ENCODE measurements around the gene SLC9A9.

SLC9A9 gene

DNA sequence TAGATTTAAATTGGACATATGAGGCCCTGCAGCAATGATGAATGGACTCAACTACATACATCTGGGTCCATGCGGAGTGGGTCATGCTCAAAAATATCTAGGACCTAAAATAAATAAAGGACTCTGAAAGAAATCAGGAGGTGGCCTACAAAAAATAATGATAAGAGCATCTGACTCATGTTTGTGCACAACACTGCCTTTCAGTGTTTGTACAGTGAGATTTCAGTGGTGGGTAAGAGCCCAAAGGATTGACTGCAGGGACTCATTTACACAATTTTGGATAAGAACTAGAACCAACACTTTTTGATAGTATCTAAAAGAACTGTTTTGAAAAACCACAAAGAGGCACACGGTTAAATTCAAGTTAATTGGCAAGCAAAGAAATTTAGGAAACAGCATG lies 285.5 kb downstream of the SLC9A9 start:
- Histone ChIP-seq H3K4me1 (ENCODE audit: low read length) (peaks cover 14% of the 10 kb centered on the region), H3K4me3 (ENCODE audit: low read length) (no peak overlapping the region), H3K27me3 (ENCODE audit: low read depth, low read length) (no peaks in the 10 kb centered on the region), H3K27ac (ENCODE audit: low read length) (no peak overlapping the region), H3K79me2 (ENCODE audit: low read length) (no peaks in the 10 kb centered on the region), H3K4me2 (ENCODE audit: low read length) (no peak overlapping the region), H4K20me1 (ENCODE audit: insufficient read depth, low read length) (no peaks in the 10 kb centered on the region), H3K9ac (ENCODE audit: low read length) (no peak overlapping the region), H3K9me3 (ENCODE audit: insufficient read depth, low read length) (peaks cover 12% of the 10 kb centered on the region; the same call in 1 of the 2 replicates), H3K36me3 (replicated peaks; ENCODE audit: low read depth, low read length) (no peaks in the 10 kb centered on the region), H2AFZ (ENCODE audit: low read depth, low read length) (no peak overlapping the region)
- TF ChIP-seq EZH2phosphoT487 (IDR thresholded peaks at IDR 0.05; ENCODE audit: low read depth): no peak
- TF ChIP-seq, protein P1, sequence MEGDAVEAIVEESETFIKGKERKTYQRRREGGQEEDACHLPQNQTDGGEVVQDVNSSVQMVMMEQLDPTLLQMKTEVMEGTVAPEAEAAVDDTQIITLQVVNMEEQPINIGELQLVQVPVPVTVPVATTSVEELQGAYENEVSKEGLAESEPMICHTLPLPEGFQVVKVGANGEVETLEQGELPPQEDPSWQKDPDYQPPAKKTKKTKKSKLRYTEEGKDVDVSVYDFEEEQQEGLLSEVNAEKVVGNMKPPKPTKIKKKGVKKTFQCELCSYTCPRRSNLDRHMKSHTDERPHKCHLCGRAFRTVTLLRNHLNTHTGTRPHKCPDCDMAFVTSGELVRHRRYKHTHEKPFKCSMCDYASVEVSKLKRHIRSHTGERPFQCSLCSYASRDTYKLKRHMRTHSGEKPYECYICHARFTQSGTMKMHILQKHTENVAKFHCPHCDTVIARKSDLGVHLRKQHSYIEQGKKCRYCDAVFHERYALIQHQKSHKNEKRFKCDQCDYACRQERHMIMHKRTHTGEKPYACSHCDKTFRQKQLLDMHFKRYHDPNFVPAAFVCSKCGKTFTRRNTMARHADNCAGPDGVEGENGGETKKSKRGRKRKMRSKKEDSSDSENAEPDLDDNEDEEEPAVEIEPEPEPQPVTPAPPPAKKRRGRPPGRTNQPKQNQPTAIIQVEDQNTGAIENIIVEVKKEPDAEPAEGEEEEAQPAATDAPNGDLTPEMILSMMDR (IDR thresholded peaks at IDR 0.05; ENCODE audit: low read depth, low read length): no peak

DNA sequence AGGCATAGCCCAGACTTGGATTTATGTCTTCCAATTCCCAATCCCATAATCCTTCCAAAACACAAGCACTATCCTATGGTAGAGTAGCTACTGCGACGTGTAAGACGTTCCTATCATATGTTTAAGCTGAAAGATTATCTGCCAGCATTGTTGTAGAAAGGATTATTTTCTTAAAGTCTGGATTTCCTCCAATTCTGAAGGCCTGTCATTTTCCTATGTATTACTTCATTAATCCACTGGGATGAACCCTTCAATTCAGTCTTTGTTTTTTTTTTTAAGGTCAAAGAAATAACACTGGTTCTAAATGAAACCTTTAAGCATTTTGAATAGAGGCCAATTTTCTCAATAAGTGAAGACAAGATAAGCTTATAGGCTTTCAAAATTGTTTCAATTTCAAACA lies 289.0 kb downstream of the SLC9A9 start:
- Histone ChIP-seq H3K27me3 (ENCODE audit: low read depth, low read length) (no peaks in the 10 kb centered on the region), H3K4me2 (ENCODE audit: low read length) (no peak overlapping the region), H3K79me2 (ENCODE audit: low read length) (no peaks in the 10 kb centered on the region), H3K9ac (ENCODE audit: low read length) (no peak overlapping the region), H4K20me1 (ENCODE audit: insufficient read depth, low read length) (no peaks in the 10 kb centered on the region), H3K4me1 (ENCODE audit: low read length) (no peaks in the 10 kb centered on the region), H2AFZ (ENCODE audit: low read depth, low read length) (no peak overlapping the region), H3K36me3 (replicated peaks; ENCODE audit: low read depth, low read length) (no peaks in the 10 kb centered on the region), H3K9me3 (ENCODE audit: insufficient read depth, low read length) (peaks cover 12% of the 10 kb centered on the region; the same call in 1 of the 2 replicates), H3K27ac (ENCODE audit: low read length) (no peak overlapping the region), H3K4me3 (ENCODE audit: low read length) (no peak overlapping the region)
- no peak for TF ChIP-seq EZH2phosphoT487 (IDR thresholded peaks at IDR 0.05; ENCODE audit: low read depth)
- TF ChIP-seq, protein P1 (IDR thresholded peaks at IDR 0.05; ENCODE audit: low read depth, low read length): no peak

DNA sequence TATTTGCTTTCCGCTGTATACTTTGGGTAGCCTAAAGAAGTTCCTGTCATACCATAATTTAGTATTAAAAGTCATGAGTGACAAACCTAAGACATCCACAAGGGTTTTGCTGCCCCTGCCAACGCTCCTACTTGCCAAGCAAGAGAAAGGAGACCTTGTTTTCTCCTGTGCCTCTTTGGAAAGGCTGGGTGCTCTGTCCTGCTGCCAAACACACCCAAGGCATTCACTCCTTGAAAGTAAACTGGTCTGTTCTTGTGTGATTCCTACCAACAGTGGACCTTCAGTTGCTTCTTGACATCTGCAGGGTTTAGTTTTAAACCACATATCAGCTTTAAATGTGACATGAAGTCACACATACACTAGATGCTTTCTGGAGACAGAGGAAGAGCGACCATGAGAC lies 295.4 kb downstream of the SLC9A9 start:
- no peak overlapping the region for H2AFZ ChIP-seq (ENCODE audit: low read depth, low read length)
- peaks cover 9% of the 10 kb centered on the region for H3K36me3 ChIP-seq (replicated peaks; ENCODE audit: low read depth, low read length)
- no peaks in the 10 kb centered on the region for H4K20me1 ChIP-seq (ENCODE audit: insufficient read depth, low read length)
- peaks cover 10% of the 10 kb centered on the region for H3K4me1 ChIP-seq (ENCODE audit: low read length)
- H3K27me3 ChIP-seq (ENCODE audit: low read depth, low read length): no peaks in the 10 kb centered on the region
- no peak overlapping the region for H3K4me3 ChIP-seq (ENCODE audit: low read length)
- H3K4me2 ChIP-seq (ENCODE audit: low read length): no peak overlapping the region
- H3K9ac ChIP-seq (ENCODE audit: low read length): no peak overlapping the region
- H3K79me2 ChIP-seq (ENCODE audit: low read length): no peaks in the 10 kb centered on the region
- TF ChIP-seq, protein P1 (IDR thresholded peaks at IDR 0.05; ENCODE audit: low read depth, low read length): no peak
- no peak for TF ChIP-seq EZH2phosphoT487 (IDR thresholded peaks at IDR 0.05; ENCODE audit: low read depth)
- H3K27ac ChIP-seq (ENCODE audit: low read length): no peak overlapping the region
- no peaks in the 10 kb centered on the region; the same call in none of the 2 replicates for H3K9me3 ChIP-seq (ENCODE audit: insufficient read depth, low read length)

DNA sequence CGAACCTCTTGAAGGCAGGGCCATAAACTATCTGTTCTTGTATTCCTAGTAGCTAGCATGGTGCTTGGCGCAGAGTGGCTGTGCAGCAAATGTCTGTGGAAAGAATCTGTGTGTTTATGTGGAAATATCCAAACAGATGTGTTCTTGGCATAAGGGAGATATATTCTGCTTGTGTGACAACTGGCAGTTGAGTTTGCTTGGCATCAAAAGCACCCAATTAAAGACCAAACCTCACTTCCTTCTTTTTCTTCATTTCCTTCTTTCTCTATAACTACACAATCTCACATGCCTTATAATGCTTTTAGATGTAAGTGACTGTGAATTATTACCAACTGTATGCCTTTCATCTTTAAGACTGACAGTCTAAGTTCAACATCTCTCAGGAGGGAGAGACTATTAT lies 296.5 kb downstream of the SLC9A9 start:
- Histone ChIP-seq H3K4me2 (ENCODE audit: low read length) (no peak overlapping the region), H3K27ac (ENCODE audit: low read length) (no peak overlapping the region), H3K4me1 (ENCODE audit: low read length) (peaks cover 10% of the 10 kb centered on the region), H3K4me3 (ENCODE audit: low read length) (no peak overlapping the region), H4K20me1 (ENCODE audit: insufficient read depth, low read length) (no peaks in the 10 kb centered on the region), H3K27me3 (ENCODE audit: low read depth, low read length) (no peaks in the 10 kb centered on the region), H3K9me3 (ENCODE audit: insufficient read depth, low read length) (no peaks in the 10 kb centered on the region; the same call in none of the 2 replicates), H3K9ac (ENCODE audit: low read length) (no peak overlapping the region), H3K79me2 (ENCODE audit: low read length) (no peaks in the 10 kb centered on the region), H3K36me3 (replicated peaks; ENCODE audit: low read depth, low read length) (peaks cover 11% of the 10 kb centered on the region), H2AFZ (ENCODE audit: low read depth, low read length) (no peak overlapping the region)
- TF ChIP-seq EZH2phosphoT487 (IDR thresholded peaks at IDR 0.05; ENCODE audit: low read depth): no peak
- TF ChIP-seq, protein P1 (IDR thresholded peaks at IDR 0.05; ENCODE audit: low read depth, low read length): no peak
